ENCODE measurements around the gene MYOG. TPM values are rescaled to one million over a fixed set of nuclear protein-coding genes. Genes with fewer than 3 reads are reported as not detected.

Gene MYOG
- total and polyA plus RNA-seq, 2 of the 13 experiments (the other 11 are each of a cell fraction or from before 2014, with no cell fraction given) = not detected

GRCh38 chr1:203036135-203036534 lies 49.7 kb downstream of the MYOG start (continued):
- TF ChIP-seq, protein P1, sequence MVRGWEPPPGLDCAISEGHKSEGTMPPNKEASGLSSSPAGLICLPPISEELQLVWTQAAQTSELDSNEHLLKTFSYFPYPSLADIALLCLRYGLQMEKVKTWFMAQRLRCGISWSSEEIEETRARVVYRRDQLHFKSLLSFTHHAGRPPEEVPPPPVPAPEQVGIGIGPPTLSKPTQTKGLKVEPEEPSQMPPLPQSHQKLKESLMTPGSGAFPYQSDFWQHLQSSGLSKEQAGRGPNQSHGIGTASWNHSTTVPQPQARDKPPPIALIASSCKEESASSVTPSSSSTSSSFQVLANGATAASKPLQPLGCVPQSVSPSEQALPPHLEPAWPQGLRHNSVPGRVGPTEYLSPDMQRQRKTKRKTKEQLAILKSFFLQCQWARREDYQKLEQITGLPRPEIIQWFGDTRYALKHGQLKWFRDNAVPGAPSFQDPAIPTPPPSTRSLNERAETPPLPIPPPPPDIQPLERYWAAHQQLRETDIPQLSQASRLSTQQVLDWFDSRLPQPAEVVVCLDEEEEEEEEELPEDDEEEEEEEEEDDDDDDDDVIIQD (CRISPR knock-in tag; IDR thresholded peaks at IDR 0.05; ENCODE audit: low read depth) = no peak

- no TSS peak for BruUV-seq (replicated peaks)
- FAIRE-seq = no peak
- no peaks in the 10 kb centered on the region for H3K79me2 ChIP-seq (ENCODE audit: insufficient read depth, low read length)
- peaks cover 2 to 29% of the 10 kb centered on the region in 2 experiments; a peak in 3 of 5 replicates for H3K27me3 ChIP-seq (ENCODE audit: control insufficient read depth in 1 of 2, insufficient read depth in 2 of 2, low read length in 2 of 2)
- no peaks in the 10 kb centered on the region for H3K36me3 ChIP-seq (replicated peaks in 1 of 2; ENCODE audit: control insufficient read depth in 1 of 2, insufficient read depth in 2 of 2, low read length in 2 of 2)
- no peak overlapping the region for H2AFZ ChIP-seq (ENCODE audit: low read length)
- H3K9ac ChIP-seq (ENCODE audit: insufficient read depth, low read depth, low read length) = no peak overlapping the region
- ATAC-seq = no peak
- peaks cover 5% of the 10 kb centered on the region; the same call in 1 of the 2 replicates for H4K20me1 ChIP-seq (ENCODE audit: insufficient read depth, low read length)
- ChIA-PET POLR2A (no interaction called here), CTCF (ENCODE audit: low intra/inter-chr PET ratio, low total read pairs) (no interaction called here)
- no peak overlapping the region for H3K4me3 ChIP-seq (replicated peaks in 1 of 3; ENCODE audit: insufficient read depth in 1 of 3, low read depth in 2 of 3, low read length in 3 of 3)
- TF ChIP-seq SNAPC5 (CRISPR knock-in tag; IDR thresholded peaks at IDR 0.05; ENCODE audit: borderline replicate concordance) (no peak), CREB1 (IDR thresholded peaks at IDR 0.05) (no peak), CREB1 (CRISPR knock-in tag; IDR thresholded peaks at IDR 0.05) (no peak), MEF2D (CRISPR knock-in tag; IDR thresholded peaks at IDR 0.05) (no peak), SETDB1 (CRISPR knock-in tag; IDR thresholded peaks at IDR 0.05; ENCODE audit: borderline replicate concordance) (no peak), FIP1L1 (IDR thresholded peaks at IDR 0.05; ENCODE audit: borderline replicate concordance, insufficient read depth, low read depth, low read length) (no peak), SMC3 (IDR thresholded peaks at IDR 0.05; ENCODE audit: low read length) (no peak), ZNF773 (CRISPR knock-in tag; IDR thresholded peaks at IDR 0.05; ENCODE audit: borderline replicate concordance) (no peak), XBP1 (CRISPR knock-in tag; IDR thresholded peaks at IDR 0.05) (no peak)
- TF ChIP-seq, protein P2, sequence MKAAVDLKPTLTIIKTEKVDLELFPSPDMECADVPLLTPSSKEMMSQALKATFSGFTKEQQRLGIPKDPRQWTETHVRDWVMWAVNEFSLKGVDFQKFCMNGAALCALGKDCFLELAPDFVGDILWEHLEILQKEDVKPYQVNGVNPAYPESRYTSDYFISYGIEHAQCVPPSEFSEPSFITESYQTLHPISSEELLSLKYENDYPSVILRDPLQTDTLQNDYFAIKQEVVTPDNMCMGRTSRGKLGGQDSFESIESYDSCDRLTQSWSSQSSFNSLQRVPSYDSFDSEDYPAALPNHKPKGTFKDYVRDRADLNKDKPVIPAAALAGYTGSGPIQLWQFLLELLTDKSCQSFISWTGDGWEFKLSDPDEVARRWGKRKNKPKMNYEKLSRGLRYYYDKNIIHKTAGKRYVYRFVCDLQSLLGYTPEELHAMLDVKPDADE (CRISPR knock-in tag; IDR thresholded peaks at IDR 0.05) = no peak
- no peak for DNase-seq (ENCODE audit: low spot score)
- 44% methylated on average over 14 of the region's 15 CpGs for WGBS (ENCODE audit: low lambda C conversion rate)
- no peak overlapping the region for H3K4me2 ChIP-seq (ENCODE audit: low read depth, low read length)
- in situ Hi-C loops (cut with HindIII; ENCODE audit: extremely low pct_ligation_motif_present, low pct_unique_long_range_greater_than_20kb) (loop anchor here (5.0 kb wide), 2 partner anchors 182 to 237 kb away; no protein-coding TSS in a partner anchor), intact Hi-C loops (cut with micrococcal nuclease; ENCODE audit: unreplicated experiment) (loop anchor here (5.0 kb wide), 1 partner anchor 182 kb away; no protein-coding TSS in a partner anchor)
- H3K4me1 ChIP-seq (ENCODE audit: insufficient read depth, low read length) = no peaks in the 10 kb centered on the region
- H3K27ac ChIP-seq (ENCODE audit: extremely low read length, insufficient read depth, low read length) = no peak overlapping the region
- H3K9me3 ChIP-seq (ENCODE audit: low read length) = no peaks in the 10 kb centered on the region
Measured at GRCh38 chr1:203035111-203036000, 50.5 kb downstream of the MYOG start.
